KMS-11 (cell line): Measurements from ENCODE around the gene TBL1Y.

Experiments
- H2AFZ ChIP-seq: fragments of 200-600 bp; sonication (generic); 2 replicates; pipeline ENCODE4 v1.6.1; 2016; ENCODE audit warnings: antibody characterized with exemption, mixed run types, low read depth
- H3K27ac ChIP-seq: fragments of 200-600 bp; sonication (generic); 2 replicates; pipeline ENCODE4 v1.6.1; 2016; ENCODE audit warnings: mild to moderate bottlenecking, mixed run types
- H3K27me3 ChIP-seq: fragments of 200-600 bp; sonication (generic); 2 replicates; pipeline ENCODE4 v1.6.1; 2017; ENCODE audit warnings: mild to moderate bottlenecking, low read depth, mixed run types, moderate library complexity; ENCODE audit not compliant: insufficient read depth
- H3K36me3 ChIP-seq: fragments of 200-600 bp; sonication (generic); 2 replicates; pipeline ENCODE4 v1.6.1; 2017; ENCODE audit warnings: mild to moderate bottlenecking, mixed run types; ENCODE audit not compliant: insufficient read depth
- H3K4me1 ChIP-seq: fragments of 200-600 bp; sonication (generic); 2 replicates; pipeline ENCODE4 v1.6.1; 2016; ENCODE audit warnings: mild to moderate bottlenecking, low read depth, mixed run types; ENCODE audit not compliant: poor library complexity, severe bottlenecking
- H3K4me2 ChIP-seq: fragments of 200-600 bp; sonication (generic); 2 replicates; pipeline ENCODE4 v1.7.0; 2016; ENCODE audit warnings: mild to moderate bottlenecking, mixed run types
- H3K4me3 ChIP-seq: fragments of 200-600 bp; sonication (generic); IDR thresholded peaks from 2 replicates; pipeline ENCODE4 v1.6.1; 2017; ENCODE audit warnings: low read depth, low read length, mixed read lengths; ENCODE audit not compliant: insufficient read depth
- H3K79me2 ChIP-seq: fragments of 200-600 bp; sonication (generic); 2 replicates; pipeline ENCODE4 v1.6.1; 2016; ENCODE audit warnings: low read depth, mixed run types; ENCODE audit not compliant: insufficient read depth
- H3K9ac ChIP-seq: fragments of 200-600 bp; sonication (generic); 2 replicates; pipeline ENCODE4 v1.6.1; 2016; ENCODE audit warnings: mild to moderate bottlenecking, mixed run types
- H4K20me1 ChIP-seq: fragments of 200-600 bp; sonication (generic); 2 replicates; pipeline ENCODE4 v1.6.1; 2016; ENCODE audit warnings: mild to moderate bottlenecking, mixed run types; ENCODE audit not compliant: insufficient read depth
- CTCF ChIP-seq: fragments of 200-600 bp; sonication (generic); conservative IDR thresholded peaks from 2 replicates; pipeline ENCODE4 v1.6.1; 2017; ENCODE audit warnings: low read depth, mild to moderate bottlenecking, antibody characterized with exemption, low read length, moderate library complexity, mixed read lengths

TBL1Y gene

DNA sequence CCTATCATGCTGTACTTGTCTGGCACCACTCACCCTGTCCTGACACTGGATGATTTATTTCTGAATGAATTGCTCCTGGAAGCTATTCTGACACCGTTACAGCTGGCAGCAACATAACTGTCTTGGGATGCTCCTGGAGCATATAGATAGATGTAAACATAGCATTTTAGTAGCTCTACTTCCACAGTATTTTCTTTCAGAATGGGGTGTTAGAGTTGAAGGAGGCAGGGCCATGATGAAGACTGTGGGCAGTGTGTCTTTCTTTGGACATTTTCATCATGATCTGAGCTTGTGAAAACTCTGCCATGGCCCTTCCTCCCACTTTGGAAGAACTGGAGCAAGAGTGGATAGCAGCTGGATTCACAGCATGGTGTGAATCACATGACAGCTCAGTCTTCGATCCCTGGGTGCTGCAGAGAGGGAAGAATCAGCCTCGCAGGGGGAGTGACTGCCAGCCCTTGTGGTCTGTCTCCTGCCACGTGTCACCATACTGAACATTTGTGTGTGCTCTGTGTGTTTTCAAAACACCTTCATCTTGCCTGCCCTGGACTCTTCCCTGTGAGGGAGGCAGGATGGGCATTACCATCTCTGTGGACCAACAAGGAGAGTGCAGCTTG, 61.9 kb downstream of the TBL1Y start:
- Histone ChIP-seq H3K4me1 (no peaks in the 10 kb centered on the region), H3K9ac (no peak overlapping the region), H2AFZ (no peak overlapping the region), H3K4me3 (no peak overlapping the region), H3K27me3 (no peaks in the 10 kb centered on the region), H3K79me2 (no peaks in the 10 kb centered on the region), H3K27ac (no peak overlapping the region), H3K4me2 (no peak overlapping the region), H3K36me3 (no peaks in the 10 kb centered on the region), H4K20me1 (no peaks in the 10 kb centered on the region)
- TF ChIP-seq CTCF, result no peak

- no peak overlapping the region for H3K27ac ChIP-seq
- H3K4me1 ChIP-seq, result no peaks in the 10 kb centered on the region
- H3K9ac ChIP-seq, result no peak overlapping the region
- H3K4me3 ChIP-seq, result no peak overlapping the region
- H3K4me2 ChIP-seq, result no peak overlapping the region
- no peak for TF ChIP-seq CTCF
- H3K27me3 ChIP-seq, result no peaks in the 10 kb centered on the region
- H3K36me3 ChIP-seq, result no peaks in the 10 kb centered on the region
- H3K79me2 ChIP-seq, result no peaks in the 10 kb centered on the region
- no peak overlapping the region for H2AFZ ChIP-seq
- H4K20me1 ChIP-seq, result no peaks in the 10 kb centered on the region
These were observed 64.5 kb downstream of the TBL1Y start for GRCh38 chrY:6974971-6975370.

GRCh38 chrY:6977783-6978182, 67.3 kb downstream of the TBL1Y start:
- Histone ChIP-seq H3K27me3 (no peaks in the 10 kb centered on the region), H3K36me3 (no peaks in the 10 kb centered on the region), H3K4me1 (no peaks in the 10 kb centered on the region), H3K79me2 (no peaks in the 10 kb centered on the region), H3K4me3 (no peak overlapping the region), H3K9ac (no peak overlapping the region), H2AFZ (no peak overlapping the region), H3K27ac (no peak overlapping the region), H4K20me1 (no peaks in the 10 kb centered on the region), H3K4me2 (no peak overlapping the region)
- no peak for TF ChIP-seq CTCF

GRCh38 chrY:6983221-6983620, 72.7 kb downstream of the TBL1Y start:
- H3K4me1 ChIP-seq, result no peaks in the 10 kb centered on the region
- H3K79me2 ChIP-seq, result no peaks in the 10 kb centered on the region
- H3K4me2 ChIP-seq, result no peak overlapping the region
- no peaks in the 10 kb centered on the region for H3K36me3 ChIP-seq
- no peaks in the 10 kb centered on the region for H4K20me1 ChIP-seq
- TF ChIP-seq CTCF, result no peak
- H3K9ac ChIP-seq, result no peak overlapping the region
- H3K27me3 ChIP-seq, result no peaks in the 10 kb centered on the region
- no peak overlapping the region for H3K4me3 ChIP-seq
- no peak overlapping the region for H2AFZ ChIP-seq
- no peak overlapping the region for H3K27ac ChIP-seq

GRCh38 chrY:6987811-6988210, 77.3 kb downstream of the TBL1Y start:
- H3K36me3 ChIP-seq, result no peaks in the 10 kb centered on the region
- no peak for TF ChIP-seq CTCF
- no peak overlapping the region for H3K4me3 ChIP-seq
- H3K4me1 ChIP-seq, result no peaks in the 10 kb centered on the region
- no peak overlapping the region for H3K9ac ChIP-seq
- no peak overlapping the region for H3K27ac ChIP-seq
- no peaks in the 10 kb centered on the region for H3K27me3 ChIP-seq
- H2AFZ ChIP-seq, result no peak overlapping the region
- H4K20me1 ChIP-seq, result no peaks in the 10 kb centered on the region
- no peaks in the 10 kb centered on the region for H3K79me2 ChIP-seq
- H3K4me2 ChIP-seq, result no peak overlapping the region
